Neural cell (in vitro differentiated cells): ENCODE results near the gene GRIK3. TPM values are rescaled to one million over a fixed set of nuclear protein-coding genes. Genes with fewer than 3 reads are reported as not detected.

ENCODE experiments used
- H2AFZ ChIP-seq: fragments of 200-600, 300-800 bp; sonication (generic), shearing (Covaris generic); 2 replicates; pipeline ENCODE4 v1.6.0; 2014; ENCODE audit warnings: low read depth, mild to moderate bottlenecking, antibody characterized with exemption, low read length, moderate library complexity
- H3F3A ChIP-seq: fragments of 200-600 bp; shearing (Covaris generic); 2 replicates; pipeline ENCODE4 v1.6.1; 2016; ENCODE audit warnings: mild to moderate bottlenecking, moderate library complexity, mixed read lengths, antibody characterized with exemption, low read length; ENCODE audit not compliant: insufficient read depth, poor library complexity, severe bottlenecking
- H3K27ac ChIP-seq: fragments of 200-600, 300-800 bp; sonication (generic), shearing (Covaris generic); 2 replicates; pipeline ENCODE4 v1.5.1; 2014; ENCODE audit warnings: mild to moderate bottlenecking, low read length, moderate library complexity
- H3K27me3 ChIP-seq: fragments of 300-800, 200-600 bp; sonication (generic), shearing (Covaris generic); 2 replicates; pipeline ENCODE4 v1.6.0; 2014; ENCODE audit warnings: mild to moderate bottlenecking, low read depth, low read length, moderate library complexity; ENCODE audit not compliant: insufficient read depth
- H3K36me3 ChIP-seq: fragments of 300-800, 200-600 bp; sonication (generic), shearing (Covaris generic); 2 replicates; pipeline ENCODE4 v1.5.1; 2014; ENCODE audit warnings: mild to moderate bottlenecking, antibody characterized with exemption, low read length, moderate library complexity; ENCODE audit not compliant: insufficient read depth
- H3K4me2 ChIP-seq: fragments of 300-800, 200-600 bp; sonication (generic), shearing (Covaris generic); 2 replicates; pipeline ENCODE4 v1.6.0; 2014; ENCODE audit warnings: mild to moderate bottlenecking, low read length
- H3K4me3 ChIP-seq: fragments of 300-800, 200-600 bp; sonication (generic), shearing (Covaris generic); 2 replicates; pipeline ENCODE4 v1.5.1; 2014; ENCODE audit warnings: mild to moderate bottlenecking, low read length, moderate library complexity
- H3K79me2 ChIP-seq: fragments of 200-600 bp; shearing (Covaris generic); replicated peaks from 2 replicates; pipeline ENCODE4 v1.6.0; 2014; ENCODE audit warnings: mild to moderate bottlenecking, low read length, moderate library complexity; ENCODE audit not compliant: insufficient read depth
- H3K9ac ChIP-seq: fragments of 300-800, 200-600 bp; sonication (generic), shearing (Covaris generic); 2 replicates; pipeline ENCODE4 v1.6.1; 2016; ENCODE audit warnings: mild to moderate bottlenecking, low read length, mixed read lengths
- H3K9me2 ChIP-seq: fragments of 200-600 bp; shearing (Covaris generic); 2 replicates; pipeline ENCODE4 v1.6.1; 2016; ENCODE audit warnings: mild to moderate bottlenecking, low read length, mixed read lengths; ENCODE audit not compliant: insufficient read depth
- H3K9me3 ChIP-seq: fragments of 200-600, 300-800 bp; sonication (generic), shearing (Covaris generic); 2 replicates; pipeline ENCODE4 v1.6.1; 2016; ENCODE audit warnings: mild to moderate bottlenecking, mixed run types, low read length, moderate library complexity, mixed read lengths
- H4K20me1 ChIP-seq: fragments of 200-600 bp; shearing (Covaris generic); 2 replicates; pipeline ENCODE4 v1.6.1; 2016; ENCODE audit warnings: mild to moderate bottlenecking, mixed run types; ENCODE audit not compliant: insufficient read depth
- CTCF ChIP-seq: fragments of 450-650 bp; IDR thresholded peaks from 2 replicates; pipeline ENCODE4 v1.5.1; 2014; ENCODE audit warnings: antibody characterized with exemption, mild to moderate bottlenecking, moderate library complexity; ENCODE audit not compliant: poor library complexity, severe bottlenecking
- EP300 ChIP-seq: fragments of 450-650 bp; conservative IDR thresholded peaks from 2 replicates; pipeline ENCODE4 v1.6.1; 2014; ENCODE audit warnings: antibody characterized with exemption, mild to moderate bottlenecking, moderate library complexity; ENCODE audit not compliant: poor library complexity, severe bottlenecking
- EZH2 ChIP-seq: fragments of 200-600, 300-800 bp; shearing (Covaris generic), sonication (generic); IDR thresholded peaks from 2 replicates; pipeline ENCODE4 v1.6.1; 2014; ENCODE audit warnings: antibody characterized with exemption, low read length, borderline replicate concordance, mild to moderate bottlenecking; ENCODE audit not compliant: insufficient read depth, poor library complexity, severe bottlenecking
- MXI1 ChIP-seq: fragments of 450-650 bp; conservative IDR thresholded peaks from 2 replicates; pipeline ENCODE4 v1.6.1; 2014; ENCODE audit warnings: antibody characterized with exemption, mild to moderate bottlenecking; ENCODE audit not compliant: poor library complexity, severe bottlenecking
- POLR2AphosphoS5 ChIP-seq: IDR thresholded peaks from 2 replicates; pipeline ENCODE4 v1.6.1; 2012
- RAD21 ChIP-seq: fragments of 450-650 bp; conservative IDR thresholded peaks from 2 replicates; pipeline ENCODE4 v1.6.1; 2014; ENCODE audit warnings: antibody characterized with exemption, mild to moderate bottlenecking, moderate library complexity
- REST ChIP-seq: IDR thresholded peaks from 2 replicates; pipeline ENCODE4 v1.6.1; 2012; ENCODE audit warnings: borderline replicate concordance
- SMC3 ChIP-seq: fragments of 450-650 bp; conservative IDR thresholded peaks from 2 replicates; pipeline ENCODE4 v1.6.1; 2014; ENCODE audit warnings: antibody characterized with exemption, mild to moderate bottlenecking, moderate library complexity; ENCODE audit not compliant: poor library complexity
- TAF1 ChIP-seq: IDR thresholded peaks from 2 replicates; pipeline ENCODE4 v1.6.1; 2012; ENCODE audit warnings: low read depth
- polyA plus RNA-seq: library from polyadenylated mRNA; depleted of rRNA; stranded (reverse); fragments of >200 nt; gene quantifications from 2 replicates; pipeline ENCODE4 v1.2.3, GENCODE V29; 2014

GRIK3 gene
- polyA plus RNA-seq, 1 donor from 2014 or later = 5.0 TPM

- no peak for TF ChIP-seq SMC3
- TF ChIP-seq EZH2 = no peak
- no peak for TF ChIP-seq MXI1
- TF ChIP-seq TAF1 = no peak
These were observed 47.9 kb downstream of the GRIK3 start (continued) for GRCh38 chr1:36986241-36986985.

GRCh38 chr1:36984675-36985074 lies 49.6 kb downstream of the GRIK3 start:
- Histone ChIP-seq H3K4me2 (no peak overlapping the region), H3K9me2 (no peaks in the 10 kb centered on the region), H4K20me1 (no peaks in the 10 kb centered on the region), H3K27ac (no peak overlapping the region), H3K27me3 (no peaks in the 10 kb centered on the region), H3K36me3 (no peaks in the 10 kb centered on the region), H3F3A (no peaks in the 10 kb centered on the region), H3K9ac (no peak overlapping the region), H3K9me3 (no peaks in the 10 kb centered on the region), H2AFZ (no peak overlapping the region), H3K79me2 (no peaks in the 10 kb centered on the region), H3K4me3 (no peak overlapping the region)
- TF ChIP-seq EP300 = no peak
- no peak for TF ChIP-seq RAD21
- no peak for TF ChIP-seq REST
- no peak for TF ChIP-seq EZH2
- no peak for TF ChIP-seq SMC3
- no peak for TF ChIP-seq CTCF
- no peak for TF ChIP-seq POLR2AphosphoS5
- no peak for TF ChIP-seq MXI1
- no peak for TF ChIP-seq TAF1

- H3K9me3 ChIP-seq = no peaks in the 10 kb centered on the region
- H3K36me3 ChIP-seq = no peaks in the 10 kb centered on the region
- no peak overlapping the region for H3K9ac ChIP-seq
- H3K79me2 ChIP-seq = no peaks in the 10 kb centered on the region
- H3K27me3 ChIP-seq = no peaks in the 10 kb centered on the region
- H3K4me2 ChIP-seq = no peak overlapping the region
- no peak overlapping the region for H2AFZ ChIP-seq
- no peak overlapping the region for H3K4me3 ChIP-seq
- TF ChIP-seq TAF1 (no peak), EZH2 (no peak), MXI1 (no peak), REST (no peak), POLR2AphosphoS5 (no peak), RAD21 (no peak), CTCF (no peak), EP300 (no peak), SMC3 (no peak)
- no peak overlapping the region for H3K27ac ChIP-seq
- no peaks in the 10 kb centered on the region for H3K9me2 ChIP-seq
- H3F3A ChIP-seq = no peaks in the 10 kb centered on the region
- H4K20me1 ChIP-seq = no peaks in the 10 kb centered on the region
These were observed 50.3 kb downstream of the GRIK3 start for GRCh38 chr1:36984026-36984425.
